Measurements from ENCODE around the gene KEL.
"Not testable (repeated sequence)": the region's sequence is repeated elsewhere in the genome, so short reads cannot be mapped to it uniquely, and the experiment has no call there.

DNA sequence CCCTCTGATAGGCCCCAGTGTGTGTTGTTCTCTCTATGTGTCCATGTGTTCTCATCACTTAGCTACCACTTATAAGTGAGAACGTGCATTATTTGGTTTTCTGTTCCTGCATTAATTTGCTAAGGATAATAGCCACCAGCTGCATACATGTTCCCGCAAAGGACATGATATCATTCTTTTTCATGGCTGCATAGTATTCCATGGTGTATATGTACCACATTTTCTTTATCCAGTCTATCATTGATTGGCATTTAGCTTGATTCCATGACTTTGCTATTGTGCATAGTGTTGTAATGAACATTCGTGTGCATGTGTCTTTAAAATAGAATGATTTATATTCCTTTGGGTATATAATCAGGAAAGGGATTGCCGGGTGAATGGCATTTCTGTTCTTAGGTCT lies 16.2 kb upstream of the KEL start:
- not testable (repeated sequence) for TF ChIP-seq EP300, POLR2A (IDR thresholded peaks at IDR 0.05)
- TF ChIP-seq, protein P1, sequence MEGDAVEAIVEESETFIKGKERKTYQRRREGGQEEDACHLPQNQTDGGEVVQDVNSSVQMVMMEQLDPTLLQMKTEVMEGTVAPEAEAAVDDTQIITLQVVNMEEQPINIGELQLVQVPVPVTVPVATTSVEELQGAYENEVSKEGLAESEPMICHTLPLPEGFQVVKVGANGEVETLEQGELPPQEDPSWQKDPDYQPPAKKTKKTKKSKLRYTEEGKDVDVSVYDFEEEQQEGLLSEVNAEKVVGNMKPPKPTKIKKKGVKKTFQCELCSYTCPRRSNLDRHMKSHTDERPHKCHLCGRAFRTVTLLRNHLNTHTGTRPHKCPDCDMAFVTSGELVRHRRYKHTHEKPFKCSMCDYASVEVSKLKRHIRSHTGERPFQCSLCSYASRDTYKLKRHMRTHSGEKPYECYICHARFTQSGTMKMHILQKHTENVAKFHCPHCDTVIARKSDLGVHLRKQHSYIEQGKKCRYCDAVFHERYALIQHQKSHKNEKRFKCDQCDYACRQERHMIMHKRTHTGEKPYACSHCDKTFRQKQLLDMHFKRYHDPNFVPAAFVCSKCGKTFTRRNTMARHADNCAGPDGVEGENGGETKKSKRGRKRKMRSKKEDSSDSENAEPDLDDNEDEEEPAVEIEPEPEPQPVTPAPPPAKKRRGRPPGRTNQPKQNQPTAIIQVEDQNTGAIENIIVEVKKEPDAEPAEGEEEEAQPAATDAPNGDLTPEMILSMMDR (IDR thresholded peaks at IDR 0.05) = not testable (repeated sequence)
